Cardiac fibroblast (primary cell): ENCODE data around the gene NPAS2.

Source experiments
- DNase-seq, 2 donors: peaks; one replicate each; pipeline versions ENCODE4 v3.0.0 to v3.0.0-alpha.2; 2010; ENCODE audit warnings: low read depth in 2 of 2
- H3K4me3 ChIP-seq, 2 donors: replicated peaks in 1 of 2; 1 replicate in 1 of 2; 2 replicates in 1 of 2; pipeline ENCODE4 v1.5.1; 2011; ENCODE audit warnings: low read depth in 2 of 2, low read length in 2 of 2, mild to moderate bottlenecking in 2 of 2, moderate library complexity in 1 of 2
- TF ChIP-seq, protein P1 (sequence below): IDR thresholded peaks from one replicate; pipeline ENCODE4 v1.5.1; 2011; ENCODE audit warnings: low read depth, mild to moderate bottlenecking, low read length, inconsistent platforms

NPAS2 gene

GRCh38 chr2:100793220-100793619 lies 26.7 kb upstream of the NPAS2 start:
- DNase-seq = no peak
- no peak overlapping the region for H3K4me3 ChIP-seq
- TF ChIP-seq, protein P1, sequence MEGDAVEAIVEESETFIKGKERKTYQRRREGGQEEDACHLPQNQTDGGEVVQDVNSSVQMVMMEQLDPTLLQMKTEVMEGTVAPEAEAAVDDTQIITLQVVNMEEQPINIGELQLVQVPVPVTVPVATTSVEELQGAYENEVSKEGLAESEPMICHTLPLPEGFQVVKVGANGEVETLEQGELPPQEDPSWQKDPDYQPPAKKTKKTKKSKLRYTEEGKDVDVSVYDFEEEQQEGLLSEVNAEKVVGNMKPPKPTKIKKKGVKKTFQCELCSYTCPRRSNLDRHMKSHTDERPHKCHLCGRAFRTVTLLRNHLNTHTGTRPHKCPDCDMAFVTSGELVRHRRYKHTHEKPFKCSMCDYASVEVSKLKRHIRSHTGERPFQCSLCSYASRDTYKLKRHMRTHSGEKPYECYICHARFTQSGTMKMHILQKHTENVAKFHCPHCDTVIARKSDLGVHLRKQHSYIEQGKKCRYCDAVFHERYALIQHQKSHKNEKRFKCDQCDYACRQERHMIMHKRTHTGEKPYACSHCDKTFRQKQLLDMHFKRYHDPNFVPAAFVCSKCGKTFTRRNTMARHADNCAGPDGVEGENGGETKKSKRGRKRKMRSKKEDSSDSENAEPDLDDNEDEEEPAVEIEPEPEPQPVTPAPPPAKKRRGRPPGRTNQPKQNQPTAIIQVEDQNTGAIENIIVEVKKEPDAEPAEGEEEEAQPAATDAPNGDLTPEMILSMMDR = no peak

DNA sequence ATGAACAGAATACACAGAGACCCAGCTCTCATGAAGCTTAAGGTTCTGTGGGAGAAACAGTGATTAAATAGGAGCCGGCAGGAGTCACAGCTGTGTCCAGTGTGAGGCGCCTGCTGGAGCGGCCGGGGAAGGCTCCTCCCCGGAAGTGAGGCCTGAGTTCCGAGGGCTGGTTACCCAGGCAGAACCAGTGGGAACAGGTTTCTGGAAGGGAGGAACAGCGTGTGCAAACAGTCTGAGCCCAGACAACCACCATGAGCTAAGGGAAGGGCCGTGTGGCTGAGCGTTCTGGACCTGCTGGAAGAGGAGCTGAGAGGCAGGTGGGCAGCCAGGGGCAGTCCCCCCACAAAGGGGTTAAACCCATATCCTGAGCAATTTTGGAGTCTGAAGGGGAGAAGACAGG lies 26.0 kb upstream of the NPAS2 start:
- DNase-seq = no peak
- TF ChIP-seq, protein P1 = no peak
- no peak overlapping the region for H3K4me3 ChIP-seq

DNA sequence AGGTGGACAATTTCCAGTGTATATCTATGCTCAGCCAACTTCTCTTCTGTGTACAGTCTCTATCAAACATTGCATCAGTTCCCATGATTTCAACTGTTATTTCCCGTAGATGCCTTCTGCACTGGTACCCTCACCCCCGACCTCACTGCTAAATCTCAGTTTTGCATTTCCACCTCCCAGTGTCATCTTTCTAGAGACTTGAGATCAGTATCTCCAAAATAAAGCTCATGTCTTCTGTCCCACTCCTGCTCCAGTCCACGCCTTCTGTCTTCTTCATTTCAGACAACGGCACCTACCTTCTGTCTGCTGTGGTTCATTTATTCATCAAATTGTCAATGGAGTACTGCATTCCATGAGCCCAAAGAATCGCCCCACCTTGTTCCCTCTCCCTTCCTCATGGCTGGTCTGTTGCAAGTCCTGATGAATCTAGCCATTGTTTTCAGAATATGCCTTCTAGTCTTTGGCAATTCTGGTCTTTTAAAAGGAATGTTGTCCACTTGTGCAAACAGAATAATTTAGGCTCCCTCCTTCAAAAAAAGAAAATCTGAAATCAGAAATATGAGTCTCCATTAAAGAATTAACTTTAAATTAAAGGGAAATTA lies 23.3 kb upstream of the NPAS2 start:
- peak in 1 of 2 donors; percentile 67 for DNase-seq
- no peak overlapping the region for H3K4me3 ChIP-seq
- TF ChIP-seq, protein P1 = no peak

- TF ChIP-seq, protein P1 = no peak
- no peak overlapping the region for H3K4me3 ChIP-seq
- DNase-seq = no peak
These were observed 20.3 kb upstream of the NPAS2 start for GRCh38 chr2:100799686-100800085.

- TF ChIP-seq, protein P1 = no peak
- H3K4me3 ChIP-seq = no peak overlapping the region
- no peak for DNase-seq
These were observed 19.0 kb upstream of the NPAS2 start for GRCh38 chr2:100800915-100801314.

DNA sequence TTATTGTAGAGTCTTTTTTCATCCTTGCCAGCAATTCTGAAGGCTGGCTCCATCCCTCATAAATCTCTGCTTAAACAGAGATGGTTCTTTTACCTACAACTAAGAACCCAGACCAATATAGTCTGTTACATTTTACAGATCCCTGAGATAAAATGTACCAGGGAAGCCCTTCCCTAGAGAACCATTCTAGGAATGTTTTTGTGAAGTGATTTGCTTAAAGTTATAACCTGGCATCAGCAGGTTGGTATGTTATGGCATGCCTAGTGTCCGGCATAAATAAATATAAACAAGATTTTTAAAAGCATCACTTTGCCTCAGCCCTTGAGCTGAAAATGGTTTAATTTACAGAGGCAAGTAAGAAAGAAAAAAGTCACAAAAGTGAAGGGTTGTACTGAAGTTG lies 18.5 kb upstream of the NPAS2 start:
- TF ChIP-seq, protein P1 = no peak
- no peak for DNase-seq
- H3K4me3 ChIP-seq = no peak overlapping the region

DNA sequence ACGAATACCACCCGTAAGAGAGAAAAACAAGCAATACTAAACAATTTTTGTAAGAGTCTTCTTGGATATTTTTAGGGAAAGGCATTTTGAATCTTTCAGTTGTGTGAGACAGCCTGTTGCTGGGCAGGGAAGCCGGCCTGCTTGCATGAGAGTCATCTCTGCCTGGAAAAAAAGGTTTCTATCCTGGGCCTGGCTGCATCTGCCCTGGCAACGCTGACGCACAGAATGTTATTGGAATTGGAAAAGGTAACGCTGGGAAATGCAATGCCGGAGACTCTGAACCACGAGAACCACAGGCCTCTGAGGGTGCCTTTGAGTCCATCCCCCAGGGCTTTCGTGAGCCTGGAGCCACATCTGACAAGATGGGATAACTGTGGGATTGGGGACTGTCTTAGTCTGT lies 17.9 kb upstream of the NPAS2 start:
- H3K4me3 ChIP-seq = no peak overlapping the region
- TF ChIP-seq, protein P1 = no peak
- no peak for DNase-seq
